ENCODE measurements around the gene R3HDM2.
"Not testable (repeated sequence)": the region's sequence is repeated elsewhere in the genome, so short reads cannot be mapped to it uniquely, and the experiment has no call there.

The R3HDM2 gene

GRCh38 chr12:57278465-57279381 lies 152.1 kb downstream of the R3HDM2 start:
- ChIA-PET CTCF (interaction anchor here (0.6 to 1.7 kb wide), 5 partner anchors 9 to 177 kb away, joined by 3 to 10 read pairs (median 4); partner anchors contain the start of gene INHBE), POLR2A (no interaction called here)
- DNase-seq = no peak
- no peaks in the 10 kb centered on the region for H3K27me3 ChIP-seq (replicated peaks in 2 of 5; ENCODE audit: control insufficient read depth in 4 of 5, insufficient read depth in 5 of 5, low read length in 4 of 5)
- WGBS (ENCODE audit: insufficient coverage) = 98% methylated on average over 11 of the region's 15 CpGs
- H3K27ac ChIP-seq (ENCODE audit: insufficient read depth in 1 of 2, low read depth in 1 of 2, low read length in 2 of 2, poor library complexity in 1 of 2, severe bottlenecking in 2 of 2) = no peak overlapping the region
- H3K4me1 ChIP-seq (ENCODE audit: control extremely low read depth in 1 of 4, control insufficient read depth in 4 of 4, insufficient read depth in 4 of 4, low read length in 3 of 4) = peaks cover 0 to 9% (median 6%) of the 10 kb centered on the region in 4 experiments
- H3K36me3 ChIP-seq (ENCODE audit: control insufficient read depth in 4 of 4, insufficient read depth in 4 of 4, low read length in 3 of 4) = peaks cover 14 to 58% (median 29%) of the 10 kb centered on the region in 4 experiments
- H3K4me3 ChIP-seq (ENCODE audit: control insufficient read depth in 1 of 7, extremely low read depth in 1 of 7, insufficient read depth in 4 of 7, low read depth in 2 of 7, low read length in 6 of 7) = no peak overlapping the region
- H3K9me3 ChIP-seq (ENCODE audit: control extremely low read depth in 1 of 5, control insufficient read depth in 4 of 5, insufficient read depth in 2 of 5, low read depth in 1 of 5, low read length in 4 of 5) = no peaks in the 10 kb centered on the region

GRCh38 chr12:57276935-57277563 lies 153.8 kb downstream of the R3HDM2 start:
- Histone ChIP-seq H3K9me3 (ENCODE audit: control extremely low read depth in 1 of 5, control insufficient read depth in 4 of 5, insufficient read depth in 2 of 5, low read depth in 1 of 5, low read length in 4 of 5) (no peaks in the 10 kb centered on the region), H3K27ac (ENCODE audit: insufficient read depth in 1 of 2, low read depth in 1 of 2, low read length in 2 of 2, poor library complexity in 1 of 2, severe bottlenecking in 2 of 2) (no peak overlapping the region), H3K27me3 (replicated peaks in 2 of 5; ENCODE audit: control insufficient read depth in 4 of 5, insufficient read depth in 5 of 5, low read length in 4 of 5) (no peaks in the 10 kb centered on the region), H3K4me3 (ENCODE audit: control insufficient read depth in 1 of 7, extremely low read depth in 1 of 7, insufficient read depth in 4 of 7, low read depth in 2 of 7, low read length in 6 of 7) (no peak overlapping the region), H3K36me3 (ENCODE audit: control insufficient read depth in 4 of 4, insufficient read depth in 4 of 4, low read length in 3 of 4) (peaks cover 18 to 60% (median 30%) of the 10 kb centered on the region in 4 experiments), H3K4me1 (ENCODE audit: control extremely low read depth in 1 of 4, control insufficient read depth in 4 of 4, insufficient read depth in 4 of 4, low read length in 3 of 4) (peaks cover 0 to 9% (median 6%) of the 10 kb centered on the region in 4 experiments)
- ChIA-PET CTCF (interaction anchor here (0.7 to 2.4 kb wide), 11 partner anchors 9 to 178 kb away, joined by 3 to 17 read pairs (median 5); partner anchors contain the start of gene INHBE), POLR2A (no interaction called here)
- DNase-seq = peak; percentile 42 to 67 (median 65)
- 100% methylated on average over 1 of the region's 4 CpGs for WGBS (ENCODE audit: insufficient coverage)

GRCh38 chr12:57276233-57276632 lies 154.6 kb downstream of the R3HDM2 start:
- H3K4me3 ChIP-seq (ENCODE audit: control insufficient read depth in 1 of 7, extremely low read depth in 1 of 7, insufficient read depth in 4 of 7, low read depth in 2 of 7, low read length in 6 of 7); H3K4me1 ChIP-seq (ENCODE audit: control extremely low read depth in 1 of 4, control insufficient read depth in 4 of 4, insufficient read depth in 4 of 4, low read length in 3 of 4); POLR2A ChIA-PET; H3K27me3 ChIP-seq (replicated peaks in 2 of 5; ENCODE audit: control insufficient read depth in 4 of 5, insufficient read depth in 5 of 5, low read length in 4 of 5); DNase-seq; H3K27ac ChIP-seq (ENCODE audit: insufficient read depth in 1 of 2, low read depth in 1 of 2, low read length in 2 of 2, poor library complexity in 1 of 2, severe bottlenecking in 2 of 2); H3K9me3 ChIP-seq (ENCODE audit: control extremely low read depth in 1 of 5, control insufficient read depth in 4 of 5, insufficient read depth in 2 of 5, low read depth in 1 of 5, low read length in 4 of 5): not testable (repeated sequence)
- WGBS (ENCODE audit: insufficient coverage) = 100% methylated on average over 3 of the region's 6 CpGs
- CTCF ChIA-PET = interaction anchor here (0.7 to 2.4 kb wide), 5 partner anchors 10 to 133 kb away, joined by 3 to 17 read pairs (median 5); no protein-coding TSS in a partner anchor
- H3K36me3 ChIP-seq (ENCODE audit: control insufficient read depth in 4 of 4, insufficient read depth in 4 of 4, low read length in 3 of 4) = peaks cover 18 to 59% (median 30%) of the 10 kb centered on the region in 4 experiments

- POLR2A ChIA-PET = no interaction called here
- H3K4me1 ChIP-seq (ENCODE audit: control extremely low read depth in 1 of 4, control insufficient read depth in 4 of 4, insufficient read depth in 4 of 4, low read length in 3 of 4) = peaks cover 0 to 2% (median under 1%) of the 10 kb centered on the region in 4 experiments
- H3K27me3 ChIP-seq (replicated peaks in 2 of 5; ENCODE audit: control insufficient read depth in 4 of 5, insufficient read depth in 5 of 5, low read length in 4 of 5) = no peaks in the 10 kb centered on the region
- H3K36me3 ChIP-seq (ENCODE audit: control insufficient read depth in 4 of 4, insufficient read depth in 4 of 4, low read length in 3 of 4) = peaks cover 18 to 55% (median 33%) of the 10 kb centered on the region in 4 experiments
- DNase-seq = no peak
- no peak overlapping the region for H3K27ac ChIP-seq (ENCODE audit: insufficient read depth in 1 of 2, low read depth in 1 of 2, low read length in 2 of 2, poor library complexity in 1 of 2, severe bottlenecking in 2 of 2)
- H3K9me3 ChIP-seq (ENCODE audit: control extremely low read depth in 1 of 5, control insufficient read depth in 4 of 5, insufficient read depth in 2 of 5, low read depth in 1 of 5, low read length in 4 of 5) = no peaks in the 10 kb centered on the region
- CTCF ChIA-PET = interaction anchor here (1.0 to 3.1 kb wide), 5 partner anchors 8 to 179 kb away, joined by 3 to 17 read pairs (median 5); no protein-coding TSS in a partner anchor
- H3K4me3 ChIP-seq (ENCODE audit: control insufficient read depth in 1 of 7, extremely low read depth in 1 of 7, insufficient read depth in 4 of 7, low read depth in 2 of 7, low read length in 6 of 7) = no peak overlapping the region
Measured at GRCh38 chr12:57273516-57273915, 157.3 kb downstream of the R3HDM2 start.

GRCh38 chr12:57272337-57273151 lies 158.3 kb downstream of the R3HDM2 start:
- no peaks in the 10 kb centered on the region for H3K9me3 ChIP-seq (ENCODE audit: control extremely low read depth in 1 of 5, control insufficient read depth in 4 of 5, insufficient read depth in 2 of 5, low read depth in 1 of 5, low read length in 4 of 5)
- ChIA-PET CTCF (interaction anchor here (0.9 to 3.1 kb wide), 4 partner anchors 13 to 189 kb away, joined by 3 to 17 read pairs (median 7); no protein-coding TSS in a partner anchor), POLR2A (interaction anchor here (0.6 kb wide), 1 partner anchor 61 kb away, joined by 3 read pairs; no protein-coding TSS in a partner anchor)
- no peak overlapping the region for H3K4me3 ChIP-seq (ENCODE audit: control insufficient read depth in 1 of 7, extremely low read depth in 1 of 7, insufficient read depth in 4 of 7, low read depth in 2 of 7, low read length in 6 of 7)
- H3K4me1 ChIP-seq (ENCODE audit: control extremely low read depth in 1 of 4, control insufficient read depth in 4 of 4, insufficient read depth in 4 of 4, low read length in 3 of 4) = peaks cover 0 to 12% (median 6%) of the 10 kb centered on the region in 4 experiments
- H3K27ac ChIP-seq (ENCODE audit: insufficient read depth in 1 of 2, low read depth in 1 of 2, low read length in 2 of 2, poor library complexity in 1 of 2, severe bottlenecking in 2 of 2) = no peak overlapping the region
- WGBS (ENCODE audit: insufficient coverage) = 94% methylated on average over 3 of the region's 7 CpGs
- no peaks in the 10 kb centered on the region for H3K27me3 ChIP-seq (replicated peaks in 2 of 5; ENCODE audit: control insufficient read depth in 4 of 5, insufficient read depth in 5 of 5, low read length in 4 of 5)
- DNase-seq = no peak
- peaks cover 15 to 50% (median 31%) of the 10 kb centered on the region in 4 experiments for H3K36me3 ChIP-seq (ENCODE audit: control insufficient read depth in 4 of 4, insufficient read depth in 4 of 4, low read length in 3 of 4)

GRCh38 chr12:57270966-57271470 lies 159.8 kb downstream of the R3HDM2 start:
- H3K9me3 ChIP-seq (ENCODE audit: control extremely low read depth in 1 of 5, control insufficient read depth in 4 of 5, insufficient read depth in 2 of 5, low read depth in 1 of 5, low read length in 4 of 5) = no peaks in the 10 kb centered on the region
- POLR2A ChIA-PET = no interaction called here
- H3K4me3 ChIP-seq (ENCODE audit: control insufficient read depth in 1 of 7, extremely low read depth in 1 of 7, insufficient read depth in 4 of 7, low read depth in 2 of 7, low read length in 6 of 7) = no peak overlapping the region
- CTCF ChIA-PET = interaction anchor here (0.6 to 2.6 kb wide), 14 partner anchors 9 to 187 kb away, joined by 3 to 13 read pairs (median 4); no protein-coding TSS in a partner anchor
- DNase-seq = peak in 2 of 3 donors; percentile 13 to 25
- peaks cover 19 to 57% (median 39%) of the 10 kb centered on the region in 4 experiments for H3K36me3 ChIP-seq (ENCODE audit: control insufficient read depth in 4 of 4, insufficient read depth in 4 of 4, low read length in 3 of 4)
- H3K4me1 ChIP-seq (ENCODE audit: control extremely low read depth in 1 of 4, control insufficient read depth in 4 of 4, insufficient read depth in 4 of 4, low read length in 3 of 4) = peaks cover 0 to 12% (median 6%) of the 10 kb centered on the region in 4 experiments
- no CpG with 5 or more reads among the region's 1 CpG for WGBS (ENCODE audit: insufficient coverage)
- no peaks in the 10 kb centered on the region for H3K27me3 ChIP-seq (replicated peaks in 2 of 5; ENCODE audit: control insufficient read depth in 4 of 5, insufficient read depth in 5 of 5, low read length in 4 of 5)
- H3K27ac ChIP-seq (ENCODE audit: insufficient read depth in 1 of 2, low read depth in 1 of 2, low read length in 2 of 2, poor library complexity in 1 of 2, severe bottlenecking in 2 of 2) = no peak overlapping the region

All from common myeloid progenitor, CD34-positive (primary cell).